Measurements from ENCODE around the gene GLI2.

The GLI2 gene

DNA sequence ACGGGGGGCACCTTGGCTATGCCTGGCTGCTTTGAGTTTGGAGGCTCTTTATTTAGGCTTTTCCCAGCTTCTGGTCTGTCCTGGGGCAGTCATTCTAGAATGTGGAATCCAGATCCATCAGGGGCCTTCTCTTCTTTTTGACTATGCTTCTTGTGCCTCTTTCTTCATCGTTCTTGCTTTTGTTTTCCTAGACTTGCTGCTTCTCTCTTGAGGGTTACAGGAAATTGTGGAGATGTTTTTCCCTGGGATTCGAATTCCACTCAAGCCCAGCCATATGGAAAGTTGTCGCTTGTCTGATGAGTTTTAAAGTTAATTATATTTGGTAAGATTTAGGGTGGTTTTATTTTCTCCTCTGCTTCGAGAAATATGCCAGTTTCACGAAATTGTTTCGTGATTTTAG lies 2.4 kb downstream of the GLI2 start:
- no peak for DNase-seq (ENCODE audit: low read depth)

DNA sequence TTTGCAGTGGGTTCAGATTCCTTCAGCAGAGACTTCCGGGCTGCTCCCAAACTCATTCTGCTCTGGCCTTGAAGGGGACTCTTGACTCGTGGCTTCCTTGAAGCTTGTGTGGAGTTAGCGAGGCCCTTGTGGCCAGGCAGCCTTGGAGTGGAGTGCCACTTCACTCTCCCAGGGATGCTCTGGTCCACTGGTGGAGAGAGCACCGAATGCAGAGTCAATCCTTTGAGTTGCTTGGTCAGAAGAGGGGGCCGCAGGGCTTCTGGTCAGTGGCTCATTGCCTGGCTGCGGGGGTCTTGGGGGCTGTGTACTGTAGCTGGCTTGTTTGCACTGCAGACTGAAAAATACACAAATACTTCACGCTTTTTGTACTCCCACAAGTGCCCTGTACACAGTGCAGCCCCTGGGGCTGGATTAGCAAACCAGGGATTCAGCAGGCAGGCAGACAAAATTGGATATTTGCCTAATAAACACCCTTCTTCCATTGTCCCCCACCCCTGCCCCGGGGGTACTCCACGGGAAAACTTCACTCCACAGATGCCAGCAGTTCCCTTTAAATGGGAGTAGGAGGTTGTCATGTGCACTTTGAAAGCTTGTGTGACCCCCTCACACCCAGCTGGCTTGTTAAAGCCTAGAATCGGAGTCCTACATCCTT lies 3.2 kb downstream of the GLI2 start:
- no peak for DNase-seq (ENCODE audit: low read depth)

DNA sequence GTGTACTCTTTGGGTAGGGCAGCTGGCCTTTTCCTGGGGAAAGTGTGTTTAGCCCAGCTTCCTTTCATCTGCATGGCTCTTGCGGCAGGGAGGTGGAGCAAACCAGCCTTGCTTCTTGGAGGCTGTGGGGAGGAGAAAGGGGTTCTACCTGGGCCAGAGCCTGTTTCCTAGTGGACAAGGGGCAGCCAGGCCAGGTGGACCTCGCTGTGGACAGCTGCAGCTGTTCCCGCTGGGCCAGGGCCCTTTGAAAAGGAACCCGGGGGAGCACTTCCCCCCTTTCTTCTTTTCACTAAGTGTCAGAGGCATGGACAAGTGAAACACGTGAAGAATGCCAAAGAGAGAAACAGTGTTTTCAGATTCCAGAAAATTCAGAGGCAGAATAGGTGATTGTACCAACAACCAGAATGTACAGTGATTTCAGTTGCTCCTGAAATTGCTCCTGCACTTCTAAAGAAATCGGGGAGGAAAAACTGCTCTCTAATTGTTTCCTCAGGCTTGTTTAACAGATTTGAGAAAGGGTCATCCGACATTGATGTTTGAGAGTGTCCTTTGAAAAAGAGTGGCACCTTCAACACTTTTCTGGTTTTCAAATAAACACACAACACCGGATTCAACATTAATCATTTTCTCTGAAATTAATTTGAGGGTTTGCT lies 3.9 kb downstream of the GLI2 start:
- DNase-seq (ENCODE audit: low read depth) = no peak

DNA sequence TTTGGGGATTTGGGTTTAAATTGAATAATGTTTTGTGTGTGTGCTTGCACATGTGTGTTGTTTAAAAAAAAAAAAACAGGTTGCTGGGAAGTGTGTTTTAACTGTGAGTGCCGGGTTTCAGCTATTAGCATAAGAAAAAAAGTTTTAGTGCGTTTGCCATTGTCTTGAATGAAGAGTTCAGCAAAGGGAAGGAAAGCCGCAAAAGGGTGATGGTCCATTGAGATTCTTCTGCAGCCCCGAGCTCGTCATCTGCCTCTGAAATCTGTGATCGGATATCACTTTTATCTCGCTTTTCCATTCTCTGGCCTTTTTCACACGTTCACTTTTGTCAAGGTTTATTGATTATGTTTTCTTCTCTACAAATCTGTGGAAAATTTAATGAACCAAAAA lies 4.7 kb downstream of the GLI2 start:
- no peak for DNase-seq (ENCODE audit: low read depth)

DNA sequence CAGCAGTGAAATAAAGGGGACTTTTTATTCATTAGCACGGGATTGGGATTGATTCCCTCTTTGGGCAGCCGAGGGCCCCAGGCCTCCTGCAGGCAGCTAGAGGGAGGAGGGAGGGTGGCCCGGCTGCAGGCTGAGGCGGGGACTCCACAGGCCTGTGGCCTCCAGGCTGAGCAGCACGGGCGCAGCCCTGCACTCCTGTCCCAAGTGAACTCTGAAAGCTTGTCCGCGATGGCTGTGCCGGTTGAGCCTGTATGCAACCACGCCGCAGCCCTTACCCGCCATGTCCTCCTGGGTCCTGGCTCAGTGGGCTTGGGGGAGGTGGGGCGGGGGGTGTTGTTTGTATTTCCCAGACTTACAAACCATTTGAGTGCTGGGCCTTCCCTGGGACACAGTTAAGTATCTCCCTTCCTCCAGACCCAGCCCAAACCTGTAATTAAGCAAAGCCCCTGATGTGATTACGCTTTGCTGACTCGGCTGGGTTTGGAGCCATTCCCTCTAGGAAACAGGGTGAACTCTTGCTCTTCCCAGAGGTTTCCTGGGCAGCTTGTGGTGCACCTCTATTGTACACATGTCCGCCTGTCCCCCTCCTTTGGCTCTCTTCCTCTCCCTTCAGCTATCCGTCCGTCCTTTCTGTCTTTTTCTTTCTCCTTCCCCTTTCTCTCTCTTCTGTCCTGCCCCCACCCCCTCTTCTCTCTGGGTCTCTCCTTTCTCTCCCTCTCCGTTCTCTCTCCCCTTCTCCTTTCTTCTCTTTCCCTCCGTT lies 5.3 kb downstream of the GLI2 start:
- DNase-seq (ENCODE audit: low read depth) = no peak

DNA sequence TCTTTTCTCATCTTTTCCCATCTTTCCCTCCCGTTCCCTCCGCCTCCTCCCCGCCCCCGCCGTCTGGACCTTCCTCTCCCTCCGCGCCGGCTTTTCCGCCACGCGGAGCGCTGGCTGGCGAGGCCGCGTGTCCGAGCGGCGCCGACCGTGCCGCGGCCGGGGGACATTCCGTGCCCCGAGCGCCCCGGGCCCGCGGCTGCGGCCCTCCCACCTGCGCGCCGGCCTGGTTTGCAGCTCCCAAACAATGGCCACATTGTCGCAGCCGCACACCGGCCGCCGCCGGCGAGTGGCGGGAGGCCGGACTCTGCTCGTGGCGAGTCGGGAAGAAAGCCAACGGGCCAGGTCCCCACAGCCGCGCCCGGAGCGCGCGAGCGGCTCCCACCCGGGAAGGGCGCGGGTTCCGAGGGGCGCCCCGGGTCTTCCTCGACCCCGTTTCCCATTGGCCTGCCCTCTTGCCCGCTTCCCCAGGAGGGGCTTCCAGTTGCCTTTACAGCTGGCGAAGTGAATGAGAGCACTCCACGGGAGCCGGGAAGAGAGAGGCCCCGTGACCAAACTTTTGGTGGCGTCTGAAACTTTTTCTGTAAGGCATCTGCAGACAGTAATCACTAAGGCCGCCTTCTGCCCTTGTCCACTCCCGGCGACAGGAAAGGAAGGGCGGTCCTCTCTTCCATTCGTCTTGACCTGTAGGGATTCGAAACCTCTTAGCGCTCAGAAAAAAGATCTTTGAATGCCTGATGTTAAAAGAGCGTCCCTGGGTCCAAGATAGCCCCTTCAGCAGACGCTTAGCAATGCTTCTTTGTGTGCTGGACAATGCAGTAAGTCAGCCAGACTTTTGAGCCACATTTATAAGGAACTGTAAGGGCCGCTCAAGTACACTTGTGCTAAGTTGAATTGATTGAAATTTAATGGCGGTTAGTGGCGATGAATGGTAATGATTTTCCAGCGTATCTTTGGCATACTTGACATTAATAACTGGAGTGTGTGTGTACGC lies 6.2 kb downstream of the GLI2 start:
- no peak for DNase-seq (ENCODE audit: low read depth)

- DNase-seq (ENCODE audit: low read depth) = no peak
Observed at GRCh38 chr2:120743657-120744056, 8.0 kb downstream of the GLI2 start.

DNA sequence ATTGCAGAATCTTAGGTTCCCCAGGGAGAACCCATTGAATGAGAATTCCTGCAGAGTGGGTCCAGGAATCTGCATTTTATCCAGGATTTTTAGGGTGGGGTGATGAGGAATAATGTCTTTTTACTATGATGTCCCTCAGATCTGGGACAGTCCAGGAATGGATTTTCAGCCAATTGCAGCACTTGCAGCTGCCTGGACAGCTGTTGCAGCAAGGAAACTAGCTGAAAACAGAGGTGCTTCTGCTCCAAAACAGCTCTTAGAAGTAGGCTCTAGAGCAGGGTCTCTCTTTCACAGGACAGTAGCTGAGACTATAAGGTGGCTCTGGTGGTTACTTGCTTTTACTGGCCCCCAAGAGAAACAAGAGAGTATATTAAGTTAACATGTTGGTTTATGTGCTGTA lies 9.1 kb downstream of the GLI2 start:
- no peak for DNase-seq (ENCODE audit: low read depth)

- no peak for DNase-seq (ENCODE audit: low read depth)
Observed at GRCh38 chr2:120745420-120746111, 9.9 kb downstream of the GLI2 start.

GRCh38 chr2:120746144-120746543 lies 10.5 kb downstream of the GLI2 start:
- no peak for DNase-seq (ENCODE audit: low read depth)

- no peak for DNase-seq (ENCODE audit: low read depth)
Observed at GRCh38 chr2:120747281-120747680, 11.6 kb downstream of the GLI2 start.

GRCh38 chr2:120747706-120748105 lies 12.0 kb downstream of the GLI2 start:
- no peak for DNase-seq (ENCODE audit: low read depth)

- DNase-seq (ENCODE audit: low read depth) = no peak
Observed at GRCh38 chr2:120748310-120748709, 12.6 kb downstream of the GLI2 start.

GRCh38 chr2:120748741-120749140 lies 13.1 kb downstream of the GLI2 start:
- no peak for DNase-seq (ENCODE audit: low read depth)

- no peak for DNase-seq (ENCODE audit: low read depth)
Observed at GRCh38 chr2:120749506-120750431, 14.1 kb downstream of the GLI2 start.

DNA sequence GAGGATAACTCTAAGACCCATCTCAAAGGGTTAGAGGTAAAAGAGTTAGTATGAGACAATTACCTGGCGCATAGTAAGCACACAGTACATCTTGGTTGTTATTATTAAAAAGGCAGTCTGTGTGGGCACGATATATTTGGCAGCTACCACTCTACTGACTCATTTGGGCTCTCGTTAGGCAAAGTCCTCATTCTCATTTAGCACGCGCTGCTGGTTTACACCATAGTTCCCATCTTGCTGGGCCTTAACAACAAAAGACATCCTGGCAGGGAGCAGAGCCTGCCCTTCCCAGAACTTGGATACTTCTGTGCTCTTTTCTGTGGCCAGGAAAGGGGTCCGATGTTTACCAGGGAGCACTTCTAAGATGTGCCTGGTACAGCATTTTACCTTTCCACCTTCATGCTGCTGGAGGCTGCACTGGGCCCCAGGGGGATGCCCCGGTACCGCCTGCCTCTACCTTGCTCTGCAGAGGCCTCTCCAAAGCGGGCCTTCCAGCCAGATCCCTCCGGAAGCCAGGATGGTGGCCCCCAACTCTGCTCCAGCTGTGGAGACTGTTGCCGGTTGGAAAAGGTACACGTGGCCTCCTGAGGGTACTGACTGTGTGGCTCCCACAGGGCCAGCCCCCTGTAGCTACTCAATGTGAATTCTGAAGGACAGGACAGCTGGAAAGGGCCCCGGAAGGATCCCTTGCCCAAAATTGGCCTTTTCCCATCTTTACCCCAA lies 15.0 kb downstream of the GLI2 start:
- DNase-seq (ENCODE audit: low read depth) = no peak

DNA sequence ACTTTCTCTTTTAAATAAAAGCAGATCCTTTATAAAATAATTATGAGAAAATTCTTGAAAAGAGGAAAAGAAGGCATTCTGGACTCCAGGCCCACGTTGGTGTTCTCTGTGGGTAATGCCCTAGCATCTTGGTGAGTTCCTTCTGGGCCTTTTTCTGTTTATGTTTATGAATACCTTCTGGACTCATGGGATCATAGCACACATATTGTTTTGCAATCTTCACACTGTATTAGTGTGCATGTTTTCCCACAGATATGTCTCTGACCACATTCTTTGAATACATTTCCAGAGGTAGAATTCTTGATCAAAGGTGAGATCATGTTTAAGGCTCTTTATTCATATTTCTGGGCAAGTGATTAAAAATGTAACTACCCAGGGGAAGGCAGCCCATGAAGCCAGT lies 15.9 kb downstream of the GLI2 start:
- DNase-seq (ENCODE audit: low read depth) = peak; percentile 67

DNA sequence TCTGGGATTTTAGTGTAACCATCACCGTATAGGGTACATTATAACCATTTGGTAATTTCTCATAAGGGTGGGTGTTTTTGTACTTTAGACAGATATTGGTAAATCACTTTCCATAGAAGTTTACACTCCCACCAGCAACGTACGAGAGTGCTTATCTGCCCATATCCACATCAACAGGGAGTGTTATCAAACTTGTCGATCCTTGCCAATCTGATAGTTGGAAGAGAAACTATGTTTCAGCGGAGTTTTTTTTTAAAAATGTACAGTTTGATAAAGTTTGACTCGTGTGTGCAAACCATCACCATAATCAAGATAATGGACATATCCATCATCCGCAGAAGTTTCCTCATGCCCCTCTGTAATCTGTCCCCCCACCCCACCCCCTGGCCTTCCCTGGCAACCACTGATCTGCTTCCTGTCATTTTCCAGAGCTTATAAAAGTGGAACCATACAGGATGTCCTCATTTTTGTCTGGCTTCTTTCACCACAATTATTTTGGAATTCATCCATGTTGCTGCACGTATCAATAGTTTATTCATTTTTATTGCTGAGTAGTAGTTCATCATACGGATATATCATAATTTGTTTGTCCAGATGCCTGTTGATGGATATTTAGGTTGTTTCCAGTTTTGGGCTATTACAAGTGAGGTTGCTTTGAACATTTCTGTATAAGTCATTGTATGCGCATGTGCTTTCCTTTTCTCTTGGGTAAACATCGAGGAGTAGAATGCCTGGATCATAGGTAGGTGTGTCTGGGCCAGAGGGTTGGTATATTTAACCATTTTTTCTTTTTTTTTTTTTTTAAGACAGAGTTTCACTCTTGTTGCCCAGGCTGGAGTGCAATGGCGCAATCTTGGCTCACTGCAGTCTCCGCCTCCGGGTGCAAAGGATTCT lies 18.6 kb downstream of the GLI2 start:
- DNase-seq (ENCODE audit: low read depth) = no peak
